Tibial nerve (tissue), 4 donors: Measurements from ENCODE around the gene PKN2. TPM values are rescaled to one million over a fixed set of nuclear protein-coding genes. Genes with fewer than 3 reads are reported as not detected.

ENCODE experiments used
- DNase-seq, 2 donors: peaks; one replicate each; pipeline ENCODE4 v3.0.0-alpha.2; 2019; ENCODE audit warnings: low spot score in 2 of 2
- H3K27ac ChIP-seq, 4 donors: fragments of 200-600 bp; sonication (generic) in 3 of 4; one replicate each; pipeline ENCODE4 v1.5.1; 2017 to 2019; ENCODE audit warnings: mild to moderate bottlenecking in 1 of 4
- H3K27me3 ChIP-seq, 2 donors: fragments of 200-600 bp; sonication (generic) in 1 of 2; one replicate each; pipeline versions ENCODE4 v1.5.1 to v1.6.0; 2017 to 2019
- H3K36me3 ChIP-seq, 3 donors: fragments of 200-600 bp; sonication (generic); one replicate each; pipeline ENCODE4 v1.5.1; 2018 to 2019
- H3K4me1 ChIP-seq, 4 donors: fragments of 200-600 bp; sonication (generic) in 3 of 4; one replicate each; pipeline ENCODE4 v1.5.1; 2017 to 2019
- H3K4me3 ChIP-seq, 4 donors: fragments of 200-600 bp; sonication (generic) in 3 of 4; one replicate each; pipeline ENCODE4 v1.5.1; 2017 to 2019; ENCODE audit warnings: mild to moderate bottlenecking in 1 of 4, moderate library complexity in 1 of 4
- H3K9me3 ChIP-seq, 4 donors: fragments of 200-600 bp; sonication (generic) in 3 of 4; one replicate each; pipeline ENCODE4 v1.5.1; 2017 to 2019
- CTCF ChIP-seq, 5 experiments: fragments of 200-600 bp in 3 of 5; fragments of 450-650 bp in 2 of 5; sonication (generic) in 3 of 5; IDR thresholded peaks; one replicate each; pipeline ENCODE4 v1.5.1; 2016 to 2019; ENCODE audit warnings: antibody characterized with exemption in 5 of 5, mild to moderate bottlenecking in 3 of 5, moderate library complexity in 2 of 5
- EP300 ChIP-seq, 2 donors: sonication (generic); formaldehyde crosslinking; IDR thresholded peaks; one replicate each; pipeline ENCODE4 v1.6.1; 2017; ENCODE audit warnings: antibody characterized with exemption in 2 of 2, mild to moderate bottlenecking in 1 of 2
- POLR2A ChIP-seq, 2 donors: fragments of 450-650 bp; IDR thresholded peaks; one replicate each; pipeline ENCODE4 v1.6.1; 2017; ENCODE audit warnings: antibody characterized with exemption in 2 of 2, mild to moderate bottlenecking in 2 of 2, moderate library complexity in 2 of 2
- WGBS, 2 donors: methylation state at CpG; one replicate each; pipeline ENCODE4 v1.1.5; 2018; 5-methylcytosine and 5-hydroxymethylcytosine counted together
- total RNA-seq, 4 donors: library from RNA; depleted of rRNA; stranded (reverse); fragments of >200 nt; gene quantifications; one replicate each; pipeline ENCODE4 v1.1.0, GENCODE V29; 2016

Gene PKN2
- total RNA-seq, 4 donors from 2014 or later = 36.3 to 65.9 (median 50.1) TPM

DNA sequence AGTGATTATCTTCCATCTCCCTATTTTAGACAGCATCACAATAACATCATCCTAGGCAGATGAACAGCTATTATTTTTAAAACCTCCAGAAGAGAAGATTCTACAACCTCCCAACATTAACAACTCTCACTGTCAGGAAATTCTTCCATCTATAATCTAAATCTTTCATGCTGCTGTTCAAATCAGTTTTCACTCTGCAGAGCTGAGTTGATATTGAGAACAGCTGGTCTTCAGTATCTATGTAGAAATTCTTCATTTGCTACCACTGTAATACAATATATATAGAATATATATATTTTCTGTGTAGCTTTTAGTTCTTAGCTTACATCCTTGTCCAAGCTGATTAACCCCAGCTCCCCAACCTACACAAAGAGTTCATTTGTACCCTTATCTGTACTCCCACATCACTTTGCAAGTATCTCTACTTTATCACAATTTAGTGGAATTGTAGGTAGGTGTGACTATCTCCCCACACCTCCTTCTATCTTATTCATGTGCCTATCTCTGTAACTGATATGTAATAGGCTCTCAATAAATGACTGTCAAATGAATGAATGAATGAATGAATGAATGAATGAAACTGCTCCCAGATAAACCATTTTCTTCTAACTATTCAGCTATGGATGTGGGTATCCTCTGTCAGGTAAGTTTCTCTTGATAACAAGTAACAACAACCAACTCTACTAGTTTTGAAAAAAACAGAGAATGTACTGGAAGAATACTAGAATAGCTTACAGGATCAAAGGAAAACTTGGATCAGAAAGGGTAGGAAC is 37.4 kb upstream of the PKN2 start:
- TF ChIP-seq CTCF (IDR thresholded peaks at IDR 0.05) (no peak), POLR2A (IDR thresholded peaks at IDR 0.05) (no peak), EP300 (IDR thresholded peaks at IDR 0.05) (no peak)

GRCh38 chr1:88647249-88647645 is 36.8 kb upstream of the PKN2 start:
- no peak overlapping the region for H3K4me3 ChIP-seq
- 62 to 75% methylated on average over 3 of the region's 3 CpGs for WGBS, 2 donors
- DNase-seq = no peak
- H3K27me3 ChIP-seq = no peaks in the 10 kb centered on the region
- no peaks in the 10 kb centered on the region for H3K36me3 ChIP-seq
- no peak overlapping the region for H3K27ac ChIP-seq
- H3K4me1 ChIP-seq = no peaks in the 10 kb centered on the region
- no peaks in the 10 kb centered on the region for H3K9me3 ChIP-seq
- TF ChIP-seq CTCF (IDR thresholded peaks at IDR 0.05) (no peak), EP300 (IDR thresholded peaks at IDR 0.05) (no peak), POLR2A (IDR thresholded peaks at IDR 0.05) (no peak)

More for the DNA sequence above, 37.4 kb upstream of the PKN2 start:
- H3K36me3 ChIP-seq = no peaks in the 10 kb centered on the region
- no peak overlapping the region for H3K4me3 ChIP-seq
- no peaks in the 10 kb centered on the region for H3K9me3 ChIP-seq
- DNase-seq = no peak
- no peak overlapping the region for H3K27ac ChIP-seq
- H3K27me3 ChIP-seq = no peaks in the 10 kb centered on the region
- H3K4me1 ChIP-seq = no peaks in the 10 kb centered on the region

- no peak for DNase-seq
- TF ChIP-seq EP300 (IDR thresholded peaks at IDR 0.05) = no peak
- no peak for TF ChIP-seq POLR2A (IDR thresholded peaks at IDR 0.05)
- no peak for TF ChIP-seq CTCF (IDR thresholded peaks at IDR 0.05)
Observed at GRCh38 chr1:88647749-88648415, 36.2 kb upstream of the PKN2 start.

GRCh38 chr1:88648706-88649105 is 35.4 kb upstream of the PKN2 start:
- Histone ChIP-seq H3K27ac (no peak overlapping the region), H3K36me3 (no peaks in the 10 kb centered on the region), H3K4me3 (no peak overlapping the region), H3K27me3 (no peaks in the 10 kb centered on the region), H3K9me3 (no peaks in the 10 kb centered on the region), H3K4me1 (no peaks in the 10 kb centered on the region)
- 53 to 60% methylated on average over 2 of the region's 2 CpGs for WGBS, 2 donors
- DNase-seq = no peak
- TF ChIP-seq POLR2A (IDR thresholded peaks at IDR 0.05) = no peak
- TF ChIP-seq EP300 (IDR thresholded peaks at IDR 0.05) = no peak
- TF ChIP-seq CTCF (IDR thresholded peaks at IDR 0.05) = no peak

More at GRCh38 chr1:88647749-88648415, 36.2 kb upstream of the PKN2 start:
- Histone ChIP-seq H3K4me3 (no peak overlapping the region), H3K9me3 (no peaks in the 10 kb centered on the region), H3K27me3 (no peaks in the 10 kb centered on the region), H3K27ac (no peak overlapping the region), H3K36me3 (no peaks in the 10 kb centered on the region), H3K4me1 (no peaks in the 10 kb centered on the region)
- WGBS, 2 donors = 79 to 83% methylated on average over 6 of the region's 6 CpGs

- Histone ChIP-seq H3K9me3 (no peaks in the 10 kb centered on the region), H3K4me1 (peaks cover 0 to 2% (median 0%) of the 10 kb centered on the region in 4 donors), H3K27me3 (no peaks in the 10 kb centered on the region), H3K27ac (no peak overlapping the region), H3K36me3 (no peaks in the 10 kb centered on the region), H3K4me3 (no peak overlapping the region)
- DNase-seq = no peak
- TF ChIP-seq EP300 (IDR thresholded peaks at IDR 0.05) = no peak
- no peak for TF ChIP-seq CTCF (IDR thresholded peaks at IDR 0.05)
- TF ChIP-seq POLR2A (IDR thresholded peaks at IDR 0.05) = no peak
- WGBS, 2 donors = 62 to 75% methylated on average over 1 of the region's 1 CpG
Observed at GRCh38 chr1:88649932-88650331, 34.1 kb upstream of the PKN2 start.
